ENCODE results near the gene HBG1. TPM values are rescaled to one million over a fixed set of nuclear protein-coding genes. Genes with fewer than 3 reads are reported as not detected.
"Not testable (repeated sequence)": the region's sequence is repeated elsewhere in the genome, so short reads cannot be mapped to it uniquely, and the experiment has no call there.

Gene HBG1
- total RNA-seq (2014; rRNA removed; shearing (Covaris generic)) (not detected in 2 replicates), total RNA-seq (2022) (not detected in 2 replicates), Bru-seq, nascent RNA (not detected), BruChase-seq, experiment 1, labeled RNA remaining after a 6-hour chase (not detected), BruChase-seq, experiment 2, labeled RNA remaining after a 2-hour chase (not detected)
- long read RNA-seq, result 0 reads

DNA sequence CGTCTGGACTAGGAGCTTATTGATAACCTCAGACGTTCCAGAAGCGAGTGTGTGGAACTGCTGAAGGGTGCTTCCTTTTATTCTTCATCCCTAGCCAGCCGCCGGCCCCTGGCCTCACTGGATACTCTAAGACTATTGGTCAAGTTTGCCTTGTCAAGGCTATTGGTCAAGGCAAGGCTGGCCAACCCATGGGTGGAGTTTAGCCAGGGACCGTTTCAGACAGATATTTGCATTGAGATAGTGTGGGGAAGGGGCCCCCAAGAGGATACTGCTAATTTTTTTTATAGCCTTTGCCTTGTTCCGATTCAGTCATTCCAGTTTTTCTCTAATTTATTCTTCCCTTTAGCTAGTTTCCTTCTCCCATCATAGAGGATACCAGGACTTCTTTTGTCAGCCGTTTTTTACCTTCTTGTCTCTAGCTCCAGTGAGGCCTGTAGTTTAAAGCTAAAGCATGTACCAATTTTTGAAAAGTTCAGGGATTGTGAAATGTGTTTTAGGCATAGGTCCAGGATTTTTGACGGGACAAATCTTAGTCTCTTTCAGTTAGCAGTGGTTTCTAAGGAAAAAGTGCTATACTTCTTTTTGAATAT lies at the start of gene HBG1:
HBG1 (minus strand) TSS at position 51 of the 590 bp plus-strand sequence. CDS start 53 bp downstream, outside the sequence.
- H4K20me1 ChIP-seq (ENCODE audit: insufficient read depth, low read length); H3K4me3 ChIP-seq (ENCODE audit: low read depth, low read length, poor library complexity, severe bottlenecking); H3K79me2 ChIP-seq (ENCODE audit: insufficient read depth, low read depth, low read length); CTCF ChIA-PET (ENCODE audit: unreplicated experiment); DNase-seq (ENCODE audit: low spot score); POLR2A ChIA-PET; H3K27ac ChIP-seq (ENCODE audit: low read depth, low read length, poor library complexity, severe bottlenecking); H3K9me3 ChIP-seq (ENCODE audit: low read length); H3K36me3 ChIP-seq (ENCODE audit: insufficient read depth, low read length); H3K4me2 ChIP-seq (ENCODE audit: low read length); H3K9me2 ChIP-seq (ENCODE audit: insufficient read depth, low read length); H2AFZ ChIP-seq (ENCODE audit: low read length); intact Hi-C loops (cut with micrococcal nuclease; ENCODE audit: unreplicated experiment); H3K4me1 ChIP-seq (ENCODE audit: insufficient read depth, low read length, poor library complexity, severe bottlenecking); BruUV-seq (replicated peaks): not testable (repeated sequence)

DNA sequence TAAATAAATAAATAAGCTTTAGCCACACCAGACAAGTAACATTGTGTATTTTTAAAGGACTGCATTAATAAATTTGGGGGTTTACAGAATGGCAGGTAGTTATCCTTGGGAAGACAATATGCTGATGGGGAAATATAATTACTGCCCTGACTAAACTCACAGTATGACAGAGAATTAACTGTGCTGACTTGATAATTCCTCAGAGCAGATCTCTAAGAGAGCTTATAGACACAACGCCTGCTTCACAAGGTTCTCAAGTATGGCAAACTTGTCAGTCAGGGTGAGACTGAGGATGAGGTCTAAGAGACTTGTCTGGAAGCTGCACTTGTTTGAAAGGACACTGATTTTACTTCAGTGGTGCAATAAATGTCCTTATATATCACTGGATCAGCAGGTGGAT lies 48.8 kb upstream of the HBG1 start:
- no peak overlapping the region for H2AFZ ChIP-seq (ENCODE audit: low read length)
- no peaks in the 10 kb centered on the region for H4K20me1 ChIP-seq (ENCODE audit: insufficient read depth, low read length)
- H3K79me2 ChIP-seq (ENCODE audit: insufficient read depth, low read depth, low read length), result no peaks in the 10 kb centered on the region
- H3K4me1 ChIP-seq (ENCODE audit: insufficient read depth, low read length, poor library complexity, severe bottlenecking), result no peaks in the 10 kb centered on the region
- H3K9me2 ChIP-seq (ENCODE audit: insufficient read depth, low read length), result no peaks in the 10 kb centered on the region
- H3K36me3 ChIP-seq (ENCODE audit: insufficient read depth, low read length), result no peaks in the 10 kb centered on the region
- no peaks in the 10 kb centered on the region for H3K9me3 ChIP-seq (ENCODE audit: low read length)
- CTCF ChIA-PET (ENCODE audit: unreplicated experiment), result no interaction called here
- TF ChIP-seq, protein P1, sequence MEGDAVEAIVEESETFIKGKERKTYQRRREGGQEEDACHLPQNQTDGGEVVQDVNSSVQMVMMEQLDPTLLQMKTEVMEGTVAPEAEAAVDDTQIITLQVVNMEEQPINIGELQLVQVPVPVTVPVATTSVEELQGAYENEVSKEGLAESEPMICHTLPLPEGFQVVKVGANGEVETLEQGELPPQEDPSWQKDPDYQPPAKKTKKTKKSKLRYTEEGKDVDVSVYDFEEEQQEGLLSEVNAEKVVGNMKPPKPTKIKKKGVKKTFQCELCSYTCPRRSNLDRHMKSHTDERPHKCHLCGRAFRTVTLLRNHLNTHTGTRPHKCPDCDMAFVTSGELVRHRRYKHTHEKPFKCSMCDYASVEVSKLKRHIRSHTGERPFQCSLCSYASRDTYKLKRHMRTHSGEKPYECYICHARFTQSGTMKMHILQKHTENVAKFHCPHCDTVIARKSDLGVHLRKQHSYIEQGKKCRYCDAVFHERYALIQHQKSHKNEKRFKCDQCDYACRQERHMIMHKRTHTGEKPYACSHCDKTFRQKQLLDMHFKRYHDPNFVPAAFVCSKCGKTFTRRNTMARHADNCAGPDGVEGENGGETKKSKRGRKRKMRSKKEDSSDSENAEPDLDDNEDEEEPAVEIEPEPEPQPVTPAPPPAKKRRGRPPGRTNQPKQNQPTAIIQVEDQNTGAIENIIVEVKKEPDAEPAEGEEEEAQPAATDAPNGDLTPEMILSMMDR (conservative IDR thresholded peaks at IDR 0.05; ENCODE audit: low read length), result no peak
- TF ChIP-seq EZH2phosphoT487 (IDR thresholded peaks at IDR 0.05; ENCODE audit: borderline replicate concordance, low read depth, low read length), result no peak
- intact Hi-C loops (cut with micrococcal nuclease; ENCODE audit: unreplicated experiment), result no loop called here
- no TSS peak for BruUV-seq (replicated peaks)
- no peak for DNase-seq (ENCODE audit: low spot score)
- H3K27ac ChIP-seq (ENCODE audit: low read depth, low read length, poor library complexity, severe bottlenecking), result no peak overlapping the region
- H3K4me2 ChIP-seq (ENCODE audit: low read length), result no peak overlapping the region
- POLR2A ChIA-PET, result interaction anchor here (1.3 kb wide), 1 partner anchor 13 kb away, joined by 4 read pairs; no protein-coding TSS in a partner anchor
- no peak overlapping the region for H3K4me3 ChIP-seq (ENCODE audit: low read depth, low read length, poor library complexity, severe bottlenecking)

DNA sequence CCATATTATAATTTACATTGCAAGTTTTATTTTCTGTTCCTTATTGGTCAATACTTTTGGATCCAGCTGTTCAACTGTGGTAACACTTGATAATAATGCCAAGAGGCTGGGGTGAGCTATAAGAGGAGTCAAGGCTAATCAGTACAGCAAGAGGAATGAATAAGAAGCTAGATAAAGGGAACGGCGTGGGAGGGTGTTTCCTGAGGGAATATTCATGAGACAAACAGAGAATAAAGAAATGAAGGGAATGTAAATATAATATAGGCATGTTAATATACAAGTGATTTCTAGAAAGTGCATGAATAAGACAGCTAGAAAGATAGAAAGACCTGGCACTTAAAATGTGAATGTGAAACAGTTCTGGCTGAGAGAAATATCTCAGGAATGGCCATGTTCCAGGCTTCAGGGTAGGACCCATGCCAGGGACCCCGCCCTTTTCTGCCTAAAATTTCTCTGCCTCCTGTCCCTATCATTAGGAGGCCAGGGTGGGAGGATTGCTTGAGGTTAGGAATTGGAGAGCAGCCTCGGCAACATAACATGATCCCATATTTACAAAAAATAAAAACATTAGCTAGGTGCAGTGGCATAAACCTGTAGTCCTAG lies 48.2 kb upstream of the HBG1 start:
- H4K20me1 ChIP-seq (ENCODE audit: insufficient read depth, low read length), result no peaks in the 10 kb centered on the region
- no peak overlapping the region for H3K4me3 ChIP-seq (ENCODE audit: low read depth, low read length, poor library complexity, severe bottlenecking)
- H3K9me2 ChIP-seq (ENCODE audit: insufficient read depth, low read length), result no peaks in the 10 kb centered on the region
- no peak for TF ChIP-seq EZH2phosphoT487 (IDR thresholded peaks at IDR 0.05; ENCODE audit: borderline replicate concordance, low read depth, low read length)
- TF ChIP-seq, protein P1 (conservative IDR thresholded peaks at IDR 0.05; ENCODE audit: low read length), result no peak
- POLR2A ChIA-PET, result interaction anchor here (1.3 kb wide), 1 partner anchor 13 kb away, joined by 4 read pairs; no protein-coding TSS in a partner anchor
- no peaks in the 10 kb centered on the region for H3K36me3 ChIP-seq (ENCODE audit: insufficient read depth, low read length)
- no peaks in the 10 kb centered on the region for H3K79me2 ChIP-seq (ENCODE audit: insufficient read depth, low read depth, low read length)
- no peak overlapping the region for H3K27ac ChIP-seq (ENCODE audit: low read depth, low read length, poor library complexity, severe bottlenecking)
- BruUV-seq (replicated peaks), result no TSS peak
- H3K4me2 ChIP-seq (ENCODE audit: low read length), result no peak overlapping the region
- H3K4me1 ChIP-seq (ENCODE audit: insufficient read depth, low read length, poor library complexity, severe bottlenecking), result no peaks in the 10 kb centered on the region
- DNase-seq (ENCODE audit: low spot score), result no peak
- no peak overlapping the region for H2AFZ ChIP-seq (ENCODE audit: low read length)
- no peaks in the 10 kb centered on the region for H3K9me3 ChIP-seq (ENCODE audit: low read length)
- CTCF ChIA-PET (ENCODE audit: unreplicated experiment), result no interaction called here
- intact Hi-C loops (cut with micrococcal nuclease; ENCODE audit: unreplicated experiment), result no loop called here

DNA sequence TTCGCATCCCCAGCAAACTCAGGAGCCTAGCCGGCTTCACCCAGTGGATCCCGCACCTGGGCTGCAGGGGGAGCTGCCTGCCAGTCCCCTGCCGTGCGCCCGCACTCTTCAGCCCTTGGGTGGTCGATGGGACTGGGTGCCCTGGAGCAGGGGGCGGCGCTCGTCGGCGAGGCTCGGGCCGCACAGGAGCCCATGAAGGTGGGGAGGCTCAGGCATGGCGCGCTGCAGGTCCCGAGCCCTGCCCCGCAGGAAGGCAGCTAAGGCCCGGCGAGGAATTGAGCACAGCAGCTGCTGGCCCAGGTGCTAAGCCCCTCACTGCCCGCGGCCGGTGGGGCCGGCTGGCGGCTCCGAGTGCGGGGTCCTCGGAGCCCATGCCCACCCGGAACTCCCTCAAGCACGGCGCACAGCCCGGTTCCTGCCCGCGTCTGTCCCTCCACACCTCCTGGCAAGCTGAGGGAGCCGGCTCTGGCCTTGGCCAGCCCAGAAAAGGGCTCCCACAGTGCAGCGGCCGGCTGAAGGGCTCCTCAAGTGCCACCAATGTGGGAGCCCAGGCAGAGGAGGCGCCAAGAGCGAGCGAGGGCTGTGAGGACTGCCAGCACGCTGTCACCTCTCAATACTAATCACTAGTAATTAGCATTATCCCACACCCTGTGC lies 44.8 kb upstream of the HBG1 start:
- DNase-seq (ENCODE audit: low spot score); H3K9me2 ChIP-seq (ENCODE audit: insufficient read depth, low read length); H3K4me2 ChIP-seq (ENCODE audit: low read length); H4K20me1 ChIP-seq (ENCODE audit: insufficient read depth, low read length); H3K9me3 ChIP-seq (ENCODE audit: low read length); BruUV-seq (replicated peaks); H3K79me2 ChIP-seq (ENCODE audit: insufficient read depth, low read depth, low read length); CTCF ChIA-PET (ENCODE audit: unreplicated experiment); H2AFZ ChIP-seq (ENCODE audit: low read length); H3K36me3 ChIP-seq (ENCODE audit: insufficient read depth, low read length); intact Hi-C loops (cut with micrococcal nuclease; ENCODE audit: unreplicated experiment); H3K4me3 ChIP-seq (ENCODE audit: low read depth, low read length, poor library complexity, severe bottlenecking); H3K27ac ChIP-seq (ENCODE audit: low read depth, low read length, poor library complexity, severe bottlenecking); POLR2A ChIA-PET; H3K4me1 ChIP-seq (ENCODE audit: insufficient read depth, low read length, poor library complexity, severe bottlenecking): not testable (repeated sequence)

Data from OCI-LY7 (cell line).